ENCODE data around the gene WDR3.

WDR3 gene

DNA sequence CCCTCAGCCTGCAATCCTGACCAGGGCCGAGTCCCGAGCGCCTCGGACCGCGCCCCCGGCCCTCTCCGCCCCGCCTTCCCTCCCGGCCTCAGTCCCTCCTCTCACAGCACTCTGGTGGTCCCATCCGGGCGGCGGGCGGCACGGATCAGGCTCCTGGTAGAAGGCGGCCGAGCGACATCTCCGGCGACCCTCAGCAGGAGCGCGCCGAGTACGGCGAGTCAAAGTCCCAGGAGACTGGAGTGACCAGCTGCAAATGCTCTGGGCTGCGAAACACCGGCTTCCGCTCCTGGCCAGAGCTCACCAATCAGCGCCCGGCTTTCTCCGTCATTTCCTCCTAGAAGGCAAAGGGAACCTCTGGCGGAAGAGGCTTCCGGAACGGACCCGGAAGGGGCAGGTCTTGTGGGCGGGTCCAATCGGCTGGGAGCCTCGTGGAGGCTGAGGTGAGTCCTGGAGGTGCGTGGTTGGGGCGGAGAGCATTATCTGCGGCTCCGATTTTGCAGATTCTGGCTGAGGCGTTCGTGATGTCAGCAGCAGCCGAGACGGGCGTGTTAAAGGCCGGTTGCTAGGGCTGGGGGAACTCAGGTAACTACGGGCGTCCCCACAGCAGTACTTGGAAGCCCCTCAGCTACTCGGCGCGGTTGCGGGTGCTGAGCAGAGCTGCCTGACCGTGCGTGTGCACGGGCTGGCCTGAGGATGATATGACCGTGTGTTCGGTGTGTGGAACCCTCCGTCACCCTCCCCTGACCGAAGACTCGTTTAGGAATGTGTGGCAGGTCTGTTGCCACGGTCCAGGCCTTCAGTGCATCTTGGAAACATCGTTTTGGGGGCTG, at the start of gene WDR3, which contains the start of gene GDAP2:
Gene WDR3, plus strand, starts transcription at position 397 of the 830 bp plus-strand sequence. CDS start 3,581 bp downstream, outside the sequence.
Gene GDAP2, minus strand, starts transcription at position 279 of the 830 bp plus-strand sequence. CDS start 9,264 bp downstream, outside the sequence.
- H3K27ac ChIP-seq (ENCODE audit: low read length) = peak within 1 kb of the TSS; percentile 77
- peaks cover 8% of the 10 kb centered on the region for H3K36me3 ChIP-seq (ENCODE audit: insufficient read depth, low read length)
- H3K4me2 ChIP-seq (ENCODE audit: insufficient read depth, low read length) = peak within 1 kb of the TSS; percentile 89
- H3K27me3 ChIP-seq (ENCODE audit: insufficient read depth, low read length, poor library complexity) = no peaks in the 10 kb centered on the region
- TF ChIP-seq, protein P1, sequence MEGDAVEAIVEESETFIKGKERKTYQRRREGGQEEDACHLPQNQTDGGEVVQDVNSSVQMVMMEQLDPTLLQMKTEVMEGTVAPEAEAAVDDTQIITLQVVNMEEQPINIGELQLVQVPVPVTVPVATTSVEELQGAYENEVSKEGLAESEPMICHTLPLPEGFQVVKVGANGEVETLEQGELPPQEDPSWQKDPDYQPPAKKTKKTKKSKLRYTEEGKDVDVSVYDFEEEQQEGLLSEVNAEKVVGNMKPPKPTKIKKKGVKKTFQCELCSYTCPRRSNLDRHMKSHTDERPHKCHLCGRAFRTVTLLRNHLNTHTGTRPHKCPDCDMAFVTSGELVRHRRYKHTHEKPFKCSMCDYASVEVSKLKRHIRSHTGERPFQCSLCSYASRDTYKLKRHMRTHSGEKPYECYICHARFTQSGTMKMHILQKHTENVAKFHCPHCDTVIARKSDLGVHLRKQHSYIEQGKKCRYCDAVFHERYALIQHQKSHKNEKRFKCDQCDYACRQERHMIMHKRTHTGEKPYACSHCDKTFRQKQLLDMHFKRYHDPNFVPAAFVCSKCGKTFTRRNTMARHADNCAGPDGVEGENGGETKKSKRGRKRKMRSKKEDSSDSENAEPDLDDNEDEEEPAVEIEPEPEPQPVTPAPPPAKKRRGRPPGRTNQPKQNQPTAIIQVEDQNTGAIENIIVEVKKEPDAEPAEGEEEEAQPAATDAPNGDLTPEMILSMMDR (IDR thresholded peaks at IDR 0.05; ENCODE audit: borderline replicate concordance, extremely low read depth, low read length, poor library complexity, severe bottlenecking) = no peak
- no peak for TF ChIP-seq EZH2 (IDR thresholded peaks at IDR 0.05; ENCODE audit: borderline replicate concordance, low read depth, low read length, severe bottlenecking)
- ATAC-seq (ENCODE audit: insufficient read depth, low read depth) (peak; percentile 97), DNase-seq (peak; percentile 94)
- H3K4me3 ChIP-seq (ENCODE audit: low read depth in 1 of 2, low read length in 2 of 2) = peak within 1 kb of the TSS; percentile 91 to 93
- no peaks in the 10 kb centered on the region for H3K9me3 ChIP-seq (ENCODE audit: insufficient read depth, low read length, severe bottlenecking)
- peaks cover 85% of the 10 kb centered on the region for H3K79me2 ChIP-seq (ENCODE audit: insufficient read depth, low read length)
- peak within 1 kb of the TSS; percentile 96 for H2AFZ ChIP-seq (ENCODE audit: low read depth, low read length)
- H3K9ac ChIP-seq (ENCODE audit: low read depth, low read length) = peak within 1 kb of the TSS; percentile 70
- peaks cover 25% of the 10 kb centered on the region; the same call in 1 of the 2 replicates for H4K20me1 ChIP-seq (ENCODE audit: insufficient read depth, low read length)
- H3K4me1 ChIP-seq (ENCODE audit: insufficient read depth, low read length) = peaks cover 46% of the 10 kb centered on the region

DNA sequence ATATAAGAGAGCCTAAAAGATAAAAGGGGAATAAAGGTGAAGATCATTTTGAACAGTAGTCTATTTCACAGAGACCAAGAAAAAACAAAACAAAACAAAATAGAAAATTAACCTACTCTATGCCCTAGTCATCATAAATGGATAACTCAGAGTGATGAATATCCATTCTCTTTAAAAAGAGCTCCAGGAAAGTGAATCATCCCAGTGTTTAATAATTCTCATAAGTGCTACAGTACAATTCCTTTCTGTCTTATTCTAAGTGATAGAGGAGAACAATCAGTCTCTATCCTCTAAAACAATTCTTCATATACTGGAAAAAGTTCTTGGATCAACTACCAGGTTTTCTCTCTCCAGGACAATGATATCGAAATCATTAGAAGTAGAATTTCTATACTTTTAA, 45.9 kb upstream of the WDR3 start:
- Histone ChIP-seq H3K4me1 (ENCODE audit: insufficient read depth, low read length) (no peaks in the 10 kb centered on the region), H3K4me2 (ENCODE audit: insufficient read depth, low read length) (no peak overlapping the region), H2AFZ (ENCODE audit: low read depth, low read length) (no peak overlapping the region), H3K9ac (ENCODE audit: low read depth, low read length) (no peak overlapping the region), H3K79me2 (ENCODE audit: insufficient read depth, low read length) (no peaks in the 10 kb centered on the region), H4K20me1 (ENCODE audit: insufficient read depth, low read length) (no peaks in the 10 kb centered on the region), H3K36me3 (ENCODE audit: insufficient read depth, low read length) (peaks cover 19% of the 10 kb centered on the region; the same call in 1 of the 2 replicates), H3K4me3 (ENCODE audit: low read depth in 1 of 2, low read length in 2 of 2) (no peak overlapping the region), H3K27ac (ENCODE audit: low read length) (no peak overlapping the region), H3K27me3 (ENCODE audit: insufficient read depth, low read length, poor library complexity) (no peaks in the 10 kb centered on the region), H3K9me3 (ENCODE audit: insufficient read depth, low read length, severe bottlenecking) (no peaks in the 10 kb centered on the region)
- TF ChIP-seq, protein P1 (IDR thresholded peaks at IDR 0.05; ENCODE audit: borderline replicate concordance, extremely low read depth, low read length, poor library complexity, severe bottlenecking) = no peak
- TF ChIP-seq EZH2 (IDR thresholded peaks at IDR 0.05; ENCODE audit: borderline replicate concordance, low read depth, low read length, severe bottlenecking) = no peak
- ATAC-seq (ENCODE audit: insufficient read depth, low read depth) (no peak), DNase-seq (no peak)

DNA sequence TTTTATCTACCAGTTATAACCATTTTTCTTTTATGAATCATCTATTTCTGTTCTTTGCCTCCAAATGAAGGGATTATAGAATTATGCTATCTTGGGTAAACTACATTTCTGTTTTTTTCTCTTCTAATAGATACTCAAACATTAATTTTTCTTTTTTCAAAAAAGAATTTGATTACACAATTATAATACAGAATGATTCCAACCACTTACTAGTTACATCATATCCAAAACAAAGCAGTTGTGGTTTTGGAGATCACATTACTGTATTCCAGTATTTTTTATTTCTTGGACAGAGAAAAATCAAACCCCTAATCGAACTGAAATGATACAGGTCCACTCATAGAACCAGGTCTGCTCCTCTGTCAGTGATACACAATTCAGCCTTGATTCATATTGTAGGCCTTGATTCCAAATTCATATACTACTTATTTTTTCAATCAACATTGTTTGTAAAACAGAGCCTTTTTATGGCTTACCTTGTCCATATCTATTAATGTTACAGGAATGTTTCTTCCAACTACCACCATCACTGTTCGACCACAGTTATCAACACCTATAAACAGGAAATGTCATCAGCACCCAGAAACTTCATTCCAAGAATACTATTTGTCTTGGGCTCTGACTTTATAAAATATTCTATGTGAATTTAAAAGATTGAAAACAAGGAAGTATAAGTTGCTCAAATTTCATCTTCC, 43.3 kb upstream of the WDR3 start:
- no peaks in the 10 kb centered on the region for H3K4me1 ChIP-seq (ENCODE audit: insufficient read depth, low read length)
- H2AFZ ChIP-seq (ENCODE audit: low read depth, low read length) = no peak overlapping the region
- no peak for TF ChIP-seq EZH2 (IDR thresholded peaks at IDR 0.05; ENCODE audit: borderline replicate concordance, low read depth, low read length, severe bottlenecking)
- TF ChIP-seq, protein P1 (IDR thresholded peaks at IDR 0.05; ENCODE audit: borderline replicate concordance, extremely low read depth, low read length, poor library complexity, severe bottlenecking) = no peak
- no peak overlapping the region for H3K4me3 ChIP-seq (ENCODE audit: low read depth in 1 of 2, low read length in 2 of 2)
- no peaks in the 10 kb centered on the region for H4K20me1 ChIP-seq (ENCODE audit: insufficient read depth, low read length)
- H3K9ac ChIP-seq (ENCODE audit: low read depth, low read length) = no peak overlapping the region
- peaks cover 10% of the 10 kb centered on the region; the same call in 1 of the 2 replicates for H3K36me3 ChIP-seq (ENCODE audit: insufficient read depth, low read length)
- no peaks in the 10 kb centered on the region for H3K27me3 ChIP-seq (ENCODE audit: insufficient read depth, low read length, poor library complexity)
- H3K4me2 ChIP-seq (ENCODE audit: insufficient read depth, low read length) = no peak overlapping the region
- ATAC-seq (ENCODE audit: insufficient read depth, low read depth) (no peak), DNase-seq (no peak)
- H3K9me3 ChIP-seq (ENCODE audit: insufficient read depth, low read length, severe bottlenecking) = no peaks in the 10 kb centered on the region
- no peak overlapping the region for H3K27ac ChIP-seq (ENCODE audit: low read length)
- no peaks in the 10 kb centered on the region for H3K79me2 ChIP-seq (ENCODE audit: insufficient read depth, low read length)

Data from DND-41 (cell line).